K562 treated with DMSO at 1 percent for 12 hours (cell line): ENCODE measurements around the gene SLC27A1. TPM values are rescaled to one million over a fixed set of nuclear protein-coding genes. Genes with fewer than 3 reads are reported as not detected.

Experiments
- total RNA-seq: library from RNA; unstranded; fragments of 300-600 nt; gene quantifications from 2 replicates; pipeline ENCODE4 v1.2.3, GENCODE V29; 2022; ENCODE audit not compliant: insufficient read depth

The SLC27A1 gene
- total RNA-seq: 2.8 and 4.5 TPM in 2 replicates

GRCh38 chr19:17470068-17470841, at the start of gene SLC27A1:
TSS of gene SLC27A1 (plus strand) at chr19:17470524. CDS start at chr19:17470541, 17 bp downstream.

GRCh38 chr19:17448131-17448967, 22.0 kb upstream of the SLC27A1 start, which contains the start of gene TMEM221:
TSS of gene TMEM221 (minus strand) at chr19:17448668. CDS start at chr19:17448462, 206 bp downstream.

GRCh38 chr19:17460372-17461230, 9.7 kb upstream of the SLC27A1 start, which contains the start of gene NXNL1:
TSS of gene NXNL1 (minus strand) at chr19:17460926. CDS start at chr19:17460869, 57 bp downstream.

GRCh38 chr19:17555480-17555928, 85.2 kb downstream of the SLC27A1 start, which contains the start of gene COLGALT1:
TSS of gene COLGALT1 (plus strand) at chr19:17555649. CDS start at chr19:17555714, 65 bp downstream.

Other genes starting within 250 kb of the SLC27A1 start
- 68.1 and 78.7 TPM in 2 replicates for gene OCEL1, start 244.3 kb upstream of the SLC27A1 start, total RNA-seq
- gene NR2F6, start 224.6 kb upstream of the SLC27A1 start, total RNA-seq: 145 and 152 TPM in 2 replicates
- gene USHBP1, start 205.8 kb upstream of the SLC27A1 start, total RNA-seq: not detected in 2 replicates
- 88.6 and 94.2 TPM in 2 replicates for gene BABAM1, start 203.1 kb upstream of the SLC27A1 start, total RNA-seq
- gene ANKLE1, start 188.6 kb upstream of the SLC27A1 start, total RNA-seq: 2.3 and 2.5 TPM in 2 replicates
- 39.8 and 40.0 TPM in 2 replicates for gene ABHD8, start 167.1 kb upstream of the SLC27A1 start, total RNA-seq
- 110 and 139 TPM in 2 replicates for gene MRPL34, start 164.7 kb upstream of the SLC27A1 start, total RNA-seq
- gene DDA1, start 161.0 kb upstream of the SLC27A1 start, total RNA-seq: 56.6 and 89.3 TPM in 2 replicates
- 3.8 and 12.9 TPM in 2 replicates for gene ANO8, start 135.7 kb upstream of the SLC27A1 start, total RNA-seq
- gene GTPBP3, start 133.0 kb upstream of the SLC27A1 start, total RNA-seq: 53.7 and 59.6 TPM in 2 replicates
- not detected in 2 replicates for gene PLVAP, start 93.2 kb upstream of the SLC27A1 start, total RNA-seq
- gene CCDC194, start 76.3 kb upstream of the SLC27A1 start, total RNA-seq: 1.5 TPM in 1 of 2 replicates, not detected in the other
- gene BST2, start 64.9 kb upstream of the SLC27A1 start, total RNA-seq: 417 and 506 TPM in 2 replicates
- gene MVB12A, start 50.5 kb upstream of the SLC27A1 start, total RNA-seq: 63.2 and 98.8 TPM in 2 replicates
- 0.79 TPM in 1 of 2 replicates, not detected in the other for gene TMEM221, start 21.9 kb upstream of the SLC27A1 start, total RNA-seq
- gene NXNL1, start 9.6 kb upstream of the SLC27A1 start, total RNA-seq: not detected in 2 replicates
- 159 and 210 TPM in 2 replicates for gene PGLS, start 41.1 kb downstream of the SLC27A1 start, total RNA-seq
- gene COLGALT1, start 85.1 kb downstream of the SLC27A1 start, total RNA-seq: 49.3 and 89.2 TPM in 2 replicates
- gene UNC13A, start 217.8 kb downstream of the SLC27A1 start, total RNA-seq: 0.07 and 0.49 TPM in 2 replicates
- gene MAP1S, start 249.0 kb downstream of the SLC27A1 start, total RNA-seq: 72.4 and 81.5 TPM in 2 replicates